HepG2 (cell line): ENCODE results near the gene TNFSF11.

Source experiments
- ARHGAP35 ChIP-seq: sonication (generic); formaldehyde crosslinking; IDR thresholded peaks from 2 replicates; pipeline ENCODE4 v1.9.0; 2022; ENCODE audit warnings: mild to moderate bottlenecking, inconsistent platforms, moderate library complexity, missing genetic modification reagents, borderline replicate concordance
- CEBPB ChIP-seq: IDR thresholded peaks from 2 replicates; pipeline ENCODE4 v1.6.1; 2011; ENCODE audit warnings: low read depth, low read length, improper control_type of control experiment, borderline replicate concordance
- CREM ChIP-seq, 2 experiments: sonication (generic) in 1 of 2; formaldehyde crosslinking in 1 of 2; IDR thresholded peaks; 2 replicates each; pipeline versions ENCODE4 v1.4.0 to v1.6.1; 2016 to 2020; ENCODE audit warnings: antibody characterized with exemption in 1 of 2, mild to moderate bottlenecking in 1 of 2, missing genetic modification reagents in 1 of 2
- HDAC2 ChIP-seq: sonication (generic); formaldehyde crosslinking; IDR thresholded peaks from 2 replicates; pipeline ENCODE4 v1.4.0; 2020; ENCODE audit warnings: missing genetic modification reagents
- HMGXB4 ChIP-seq, 2 experiments: sonication (generic) in 1 of 2; formaldehyde crosslinking in 1 of 2; IDR thresholded peaks; 2 replicates each; pipeline versions ENCODE4 v1.4.0 to v1.6.1; 2018 to 2020; ENCODE audit warnings: missing genetic modification reagents in 2 of 2, borderline replicate concordance in 1 of 2, low read depth in 1 of 2, mild to moderate bottlenecking in 1 of 2, missing biosample characterization in 1 of 2
- RARA ChIP-seq: IDR thresholded peaks from 2 replicates; pipeline ENCODE4 v1.6.1; 2016; ENCODE audit warnings: missing genetic modification reagents, missing compliant biosample characterization
- YY1 ChIP-seq: IDR thresholded peaks from 2 replicates; pipeline ENCODE4 v1.6.1; 2011; ENCODE audit warnings: low read length, low read depth, moderate library complexity, mild to moderate bottlenecking; ENCODE audit not compliant: insufficient read depth, insufficient replicate concordance
- ZIK1 ChIP-seq: sonication (generic); formaldehyde crosslinking; IDR thresholded peaks from 2 replicates; pipeline ENCODE4 v1.5.0; 2020; ENCODE audit warnings: mild to moderate bottlenecking, low read depth, missing genetic modification reagents, borderline replicate concordance
- ZNF282 ChIP-seq: fragments of 450-650 bp; IDR thresholded peaks from 2 replicates; pipeline ENCODE4 v1.6.1; 2018; ENCODE audit not compliant: partially characterized antibody
- ZNF749 ChIP-seq: sonication (generic); formaldehyde crosslinking; IDR thresholded peaks from 2 replicates; pipeline ENCODE4 v1.8.0; 2022; ENCODE audit warnings: mild to moderate bottlenecking, missing genetic modification reagents, moderate library complexity, borderline replicate concordance
- ZNF768 ChIP-seq: sonication (generic); formaldehyde crosslinking; IDR thresholded peaks from 2 replicates; pipeline ENCODE4 v1.4.0; 2020; ENCODE audit warnings: missing genetic modification reagents
- TF ChIP-seq, protein P1 (sequence below): sonication (generic); formaldehyde crosslinking; IDR thresholded peaks from 2 replicates; pipeline ENCODE4 v1.5.0; 2020; ENCODE audit warnings: mild to moderate bottlenecking, missing genetic modification reagents, moderate library complexity
- TF ChIP-seq, protein P2 (sequence below): IDR thresholded peaks from 2 replicates; pipeline ENCODE4 v1.6.1; 2016; ENCODE audit warnings: low read depth, borderline replicate concordance
- TF ChIP-seq, protein P3 (sequence below): IDR thresholded peaks from 2 replicates; pipeline ENCODE4 v1.6.1; 2012; ENCODE audit warnings: inconsistent platforms

GRCh38 chr13:42628666-42629065 lies 54.7 kb downstream of the TNFSF11 start:
- TF ChIP-seq, protein P1, sequence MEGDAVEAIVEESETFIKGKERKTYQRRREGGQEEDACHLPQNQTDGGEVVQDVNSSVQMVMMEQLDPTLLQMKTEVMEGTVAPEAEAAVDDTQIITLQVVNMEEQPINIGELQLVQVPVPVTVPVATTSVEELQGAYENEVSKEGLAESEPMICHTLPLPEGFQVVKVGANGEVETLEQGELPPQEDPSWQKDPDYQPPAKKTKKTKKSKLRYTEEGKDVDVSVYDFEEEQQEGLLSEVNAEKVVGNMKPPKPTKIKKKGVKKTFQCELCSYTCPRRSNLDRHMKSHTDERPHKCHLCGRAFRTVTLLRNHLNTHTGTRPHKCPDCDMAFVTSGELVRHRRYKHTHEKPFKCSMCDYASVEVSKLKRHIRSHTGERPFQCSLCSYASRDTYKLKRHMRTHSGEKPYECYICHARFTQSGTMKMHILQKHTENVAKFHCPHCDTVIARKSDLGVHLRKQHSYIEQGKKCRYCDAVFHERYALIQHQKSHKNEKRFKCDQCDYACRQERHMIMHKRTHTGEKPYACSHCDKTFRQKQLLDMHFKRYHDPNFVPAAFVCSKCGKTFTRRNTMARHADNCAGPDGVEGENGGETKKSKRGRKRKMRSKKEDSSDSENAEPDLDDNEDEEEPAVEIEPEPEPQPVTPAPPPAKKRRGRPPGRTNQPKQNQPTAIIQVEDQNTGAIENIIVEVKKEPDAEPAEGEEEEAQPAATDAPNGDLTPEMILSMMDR (CRISPR knock-in tag) = no peak
- TF ChIP-seq YY1 (no peak), RARA (no peak), ZNF749 (CRISPR knock-in tag) (no peak), HDAC2 (no peak), ARHGAP35 (CRISPR knock-in tag) (no peak), CEBPB (0 out of 2 replicates have a peak, but pooled peaks have one; percentile 9), ZIK1 (CRISPR knock-in tag) (no peak), HMGXB4 (CRISPR knock-in tag; IDR thresholded peaks at IDR 0.05; ENCODE audit: borderline replicate concordance in 1 of 2, low read depth in 1 of 2) (no peak), ZNF768 (CRISPR knock-in tag) (no peak), CREM (IDR thresholded peaks at IDR 0.05) (no peak), CREM (CRISPR knock-in tag; IDR thresholded peaks at IDR 0.05) (no peak), ZNF282 (no peak)
- TF ChIP-seq, protein P2, sequence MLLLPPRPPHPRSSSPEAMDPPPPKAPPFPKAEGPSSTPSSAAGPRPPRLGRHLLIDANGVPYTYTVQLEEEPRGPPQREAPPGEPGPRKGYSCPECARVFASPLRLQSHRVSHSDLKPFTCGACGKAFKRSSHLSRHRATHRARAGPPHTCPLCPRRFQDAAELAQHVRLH (CRISPR knock-in tag) = no peak
- TF ChIP-seq, protein P3, sequence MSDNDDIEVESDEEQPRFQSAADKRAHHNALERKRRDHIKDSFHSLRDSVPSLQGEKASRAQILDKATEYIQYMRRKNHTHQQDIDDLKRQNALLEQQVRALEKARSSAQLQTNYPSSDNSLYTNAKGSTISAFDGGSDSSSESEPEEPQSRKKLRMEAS = no peak
